SK-N-SH treated with all-trans-retinoic acid at 6 μM for 48 hours (cell line): ENCODE measurements around the gene KIF24.

Experiments
- ATAC-seq: fragments of 200-7000 bp; cut with Tn5 transposase; 3 replicates; pipeline ENCODE4 v1.9.1; 2020; ENCODE audit warnings: mild to moderate bottlenecking, moderate library complexity
- ARNTL ChIP-seq: fragments of 450-650 bp; formaldehyde crosslinking; IDR thresholded peaks from 2 replicates; pipeline ENCODE4 v1.5.0; 2020; ENCODE audit warnings: low read depth, mild to moderate bottlenecking, moderate library complexity, borderline replicate concordance
- BACH2 ChIP-seq: fragments of 250-450 bp; sonication (Bioruptor Pico); IDR thresholded peaks from 2 replicates; pipeline ENCODE4 v1.9.0; 2021; ENCODE audit warnings: mild to moderate bottlenecking, borderline replicate concordance
- CSDC2 ChIP-seq: fragments of 250-450 bp; sonication (Bioruptor Pico); IDR thresholded peaks from 2 replicates; pipeline ENCODE4 v1.5.0; 2020; ENCODE audit warnings: mild to moderate bottlenecking, moderate library complexity
- CSRNP3 ChIP-seq: fragments of 250-450 bp; sonication (Bioruptor Pico); IDR thresholded peaks from 2 replicates; pipeline ENCODE4 v1.5.1; 2021; ENCODE audit warnings: mild to moderate bottlenecking, moderate library complexity
- ESRRG ChIP-seq: fragments of 250-450 bp; sonication (Bioruptor Pico); IDR thresholded peaks from 2 replicates; pipeline ENCODE4 v1.6.1; 2021; ENCODE audit warnings: mild to moderate bottlenecking
- GLIS3 ChIP-seq: fragments of 250-450 bp; sonication (Bioruptor Pico); IDR thresholded peaks from 2 replicates; pipeline ENCODE4 v1.5.0; 2020; ENCODE audit warnings: mild to moderate bottlenecking, moderate library complexity
- ISL1 ChIP-seq: fragments of 250-450 bp; sonication (Bioruptor Pico); IDR thresholded peaks from 2 replicates; pipeline ENCODE4 v2.1.2; 2022; ENCODE audit warnings: mild to moderate bottlenecking, moderate library complexity
- OSR1 ChIP-seq: fragments of 250-450 bp; sonication (Bioruptor Pico); IDR thresholded peaks from 2 replicates; pipeline ENCODE4 v1.8.0; 2022; ENCODE audit warnings: moderate library complexity, mild to moderate bottlenecking, inconsistent platforms
- POU6F1 ChIP-seq: fragments of 250-450 bp; sonication (Bioruptor Pico); IDR thresholded peaks from 2 replicates; pipeline ENCODE4 v1.8.0; 2021; ENCODE audit warnings: low read depth, mild to moderate bottlenecking, moderate library complexity, borderline replicate concordance
- PPARA ChIP-seq: fragments of 250-450 bp; sonication (Bioruptor Pico); IDR thresholded peaks from 2 replicates; pipeline ENCODE4 v1.5.0; 2020; ENCODE audit warnings: mild to moderate bottlenecking, borderline replicate concordance
- RARB ChIP-seq: fragments of 250-450 bp; sonication (Bioruptor Pico); IDR thresholded peaks from 2 replicates; pipeline ENCODE4 v1.8.0; 2021; ENCODE audit warnings: mild to moderate bottlenecking, moderate library complexity
- TCF4 ChIP-seq: fragments of 250-450 bp; sonication (Bioruptor Pico); IDR thresholded peaks from 2 replicates; pipeline ENCODE4 v1.8.0; 2021; ENCODE audit warnings: mild to moderate bottlenecking, moderate library complexity, borderline replicate concordance
- TOX ChIP-seq: fragments of 250-450 bp; sonication (Bioruptor Pico); IDR thresholded peaks from 2 replicates; pipeline ENCODE4 v1.8.0; 2021; ENCODE audit warnings: mild to moderate bottlenecking, moderate library complexity, borderline replicate concordance
- ZC3H10 ChIP-seq: fragments of 250-450 bp; sonication (Bioruptor Pico); IDR thresholded peaks from 2 replicates; pipeline ENCODE4 v1.5.1; 2021; ENCODE audit warnings: mild to moderate bottlenecking, moderate library complexity
- ZFP3 ChIP-seq: fragments of 250-450 bp; sonication (Bioruptor Pico); IDR thresholded peaks from 2 replicates; pipeline ENCODE4 v1.5.0; 2020; ENCODE audit warnings: mild to moderate bottlenecking, moderate library complexity
- ZFP30 ChIP-seq: fragments of 450-650 bp; formaldehyde crosslinking; IDR thresholded peaks from 2 replicates; pipeline ENCODE4 v1.5.0; 2022; ENCODE audit warnings: mild to moderate bottlenecking, moderate library complexity
- ZNF565 ChIP-seq: fragments of 450-650 bp; formaldehyde crosslinking; conservative IDR thresholded peaks from 2 replicates; pipeline ENCODE4 v1.5.0; 2020; ENCODE audit warnings: low read depth, mild to moderate bottlenecking, moderate library complexity
- ZNF70 ChIP-seq: fragments of 450-650 bp; formaldehyde crosslinking; IDR thresholded peaks from 2 replicates; pipeline ENCODE4 v1.5.0; 2020; ENCODE audit warnings: mild to moderate bottlenecking, moderate library complexity
- ZNF8 ChIP-seq: fragments of 450-650 bp; formaldehyde crosslinking; IDR thresholded peaks from 2 replicates; pipeline ENCODE4 v1.5.0; 2020; ENCODE audit warnings: mild to moderate bottlenecking, moderate library complexity
- TF ChIP-seq, protein P1 (sequence below): fragments of 250-450 bp; sonication (Bioruptor Pico); IDR thresholded peaks from 2 replicates; pipeline ENCODE4 v1.5.0; 2020; ENCODE audit warnings: mild to moderate bottlenecking, moderate library complexity
- TF ChIP-seq, protein P2 (sequence below): fragments of 250-450 bp; sonication (Bioruptor Pico); IDR thresholded peaks from 2 replicates; pipeline ENCODE4 v1.8.0; 2020; ENCODE audit warnings: mild to moderate bottlenecking, moderate library complexity, borderline replicate concordance

Gene KIF24

GRCh38 chr9:34374905-34375552, 46.0 kb upstream of the KIF24 start:
- ATAC-seq: no peak

GRCh38 chr9:34374339-34374738, 45.3 kb upstream of the KIF24 start:
- TF ChIP-seq TCF4 (CRISPR knock-in tag) (no peak), ISL1 (CRISPR knock-in tag) (no peak), RARB (CRISPR knock-in tag) (no peak), OSR1 (CRISPR knock-in tag) (no peak), PPARA (CRISPR knock-in tag) (no peak), ZFP3 (no peak), ZC3H10 (CRISPR knock-in tag) (no peak), ESRRG (CRISPR knock-in tag) (no peak), POU6F1 (no peak), ZNF8 (CRISPR knock-in tag) (no peak), CSRNP3 (CRISPR knock-in tag) (no peak), ZNF70 (no peak), GLIS3 (CRISPR knock-in tag) (no peak), CSDC2 (CRISPR knock-in tag) (no peak), ZNF565 (CRISPR knock-in tag) (no peak), TOX (CRISPR knock-in tag) (no peak), ARNTL (CRISPR knock-in tag) (no peak)
- TF ChIP-seq, protein P1, sequence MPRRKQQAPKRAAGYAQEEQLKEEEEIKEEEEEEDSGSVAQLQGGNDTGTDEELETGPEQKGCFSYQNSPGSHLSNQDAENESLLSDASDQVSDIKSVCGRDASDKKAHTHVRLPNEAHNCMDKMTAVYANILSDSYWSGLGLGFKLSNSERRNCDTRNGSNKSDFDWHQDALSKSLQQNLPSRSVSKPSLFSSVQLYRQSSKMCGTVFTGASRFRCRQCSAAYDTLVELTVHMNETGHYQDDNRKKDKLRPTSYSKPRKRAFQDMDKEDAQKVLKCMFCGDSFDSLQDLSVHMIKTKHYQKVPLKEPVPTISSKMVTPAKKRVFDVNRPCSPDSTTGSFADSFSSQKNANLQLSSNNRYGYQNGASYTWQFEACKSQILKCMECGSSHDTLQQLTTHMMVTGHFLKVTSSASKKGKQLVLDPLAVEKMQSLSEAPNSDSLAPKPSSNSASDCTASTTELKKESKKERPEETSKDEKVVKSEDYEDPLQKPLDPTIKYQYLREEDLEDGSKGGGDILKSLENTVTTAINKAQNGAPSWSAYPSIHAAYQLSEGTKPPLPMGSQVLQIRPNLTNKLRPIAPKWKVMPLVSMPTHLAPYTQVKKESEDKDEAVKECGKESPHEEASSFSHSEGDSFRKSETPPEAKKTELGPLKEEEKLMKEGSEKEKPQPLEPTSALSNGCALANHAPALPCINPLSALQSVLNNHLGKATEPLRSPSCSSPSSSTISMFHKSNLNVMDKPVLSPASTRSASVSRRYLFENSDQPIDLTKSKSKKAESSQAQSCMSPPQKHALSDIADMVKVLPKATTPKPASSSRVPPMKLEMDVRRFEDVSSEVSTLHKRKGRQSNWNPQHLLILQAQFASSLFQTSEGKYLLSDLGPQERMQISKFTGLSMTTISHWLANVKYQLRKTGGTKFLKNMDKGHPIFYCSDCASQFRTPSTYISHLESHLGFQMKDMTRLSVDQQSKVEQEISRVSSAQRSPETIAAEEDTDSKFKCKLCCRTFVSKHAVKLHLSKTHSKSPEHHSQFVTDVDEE (CRISPR knock-in tag): no peak
- TF ChIP-seq, protein P2, sequence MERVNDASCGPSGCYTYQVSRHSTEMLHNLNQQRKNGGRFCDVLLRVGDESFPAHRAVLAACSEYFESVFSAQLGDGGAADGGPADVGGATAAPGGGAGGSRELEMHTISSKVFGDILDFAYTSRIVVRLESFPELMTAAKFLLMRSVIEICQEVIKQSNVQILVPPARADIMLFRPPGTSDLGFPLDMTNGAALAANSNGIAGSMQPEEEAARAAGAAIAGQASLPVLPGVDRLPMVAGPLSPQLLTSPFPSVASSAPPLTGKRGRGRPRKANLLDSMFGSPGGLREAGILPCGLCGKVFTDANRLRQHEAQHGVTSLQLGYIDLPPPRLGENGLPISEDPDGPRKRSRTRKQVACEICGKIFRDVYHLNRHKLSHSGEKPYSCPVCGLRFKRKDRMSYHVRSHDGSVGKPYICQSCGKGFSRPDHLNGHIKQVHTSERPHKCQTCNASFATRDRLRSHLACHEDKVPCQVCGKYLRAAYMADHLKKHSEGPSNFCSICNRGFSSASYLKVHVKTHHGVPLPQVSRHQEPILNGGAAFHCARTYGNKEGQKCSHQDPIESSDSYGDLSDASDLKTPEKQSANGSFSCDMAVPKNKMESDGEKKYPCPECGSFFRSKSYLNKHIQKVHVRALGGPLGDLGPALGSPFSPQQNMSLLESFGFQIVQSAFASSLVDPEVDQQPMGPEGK: no peak
- ATAC-seq: no peak

More at GRCh38 chr9:34374905-34375552, 46.0 kb upstream of the KIF24 start:
- no peak for TF ChIP-seq TOX (CRISPR knock-in tag)
- TF ChIP-seq ZC3H10 (CRISPR knock-in tag): no peak
- TF ChIP-seq, protein P2: no peak

- no peak for ATAC-seq
- no peak for TF ChIP-seq CSRNP3 (CRISPR knock-in tag)
- TF ChIP-seq RARB (CRISPR knock-in tag): no peak
- no peak for TF ChIP-seq ZNF565 (CRISPR knock-in tag)
- TF ChIP-seq ARNTL (CRISPR knock-in tag): no peak
- no peak for TF ChIP-seq CSDC2 (CRISPR knock-in tag)
- no peak for TF ChIP-seq BACH2 (CRISPR knock-in tag)
- no peak for TF ChIP-seq ZFP30
- no peak for TF ChIP-seq POU6F1
- TF ChIP-seq, protein P2: no peak
Measured at GRCh38 chr9:34373749-34374148, 44.7 kb upstream of the KIF24 start.
